ENCODE results near the gene TGDS.
"Not testable (repeated sequence)": the region's sequence is repeated elsewhere in the genome, so short reads cannot be mapped to it uniquely, and the experiment has no call there.

The TGDS gene, protein sequence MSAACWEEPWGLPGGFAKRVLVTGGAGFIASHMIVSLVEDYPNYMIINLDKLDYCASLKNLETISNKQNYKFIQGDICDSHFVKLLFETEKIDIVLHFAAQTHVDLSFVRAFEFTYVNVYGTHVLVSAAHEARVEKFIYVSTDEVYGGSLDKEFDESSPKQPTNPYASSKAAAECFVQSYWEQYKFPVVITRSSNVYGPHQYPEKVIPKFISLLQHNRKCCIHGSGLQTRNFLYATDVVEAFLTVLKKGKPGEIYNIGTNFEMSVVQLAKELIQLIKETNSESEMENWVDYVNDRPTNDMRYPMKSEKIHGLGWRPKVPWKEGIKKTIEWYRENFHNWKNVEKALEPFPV

DNA sequence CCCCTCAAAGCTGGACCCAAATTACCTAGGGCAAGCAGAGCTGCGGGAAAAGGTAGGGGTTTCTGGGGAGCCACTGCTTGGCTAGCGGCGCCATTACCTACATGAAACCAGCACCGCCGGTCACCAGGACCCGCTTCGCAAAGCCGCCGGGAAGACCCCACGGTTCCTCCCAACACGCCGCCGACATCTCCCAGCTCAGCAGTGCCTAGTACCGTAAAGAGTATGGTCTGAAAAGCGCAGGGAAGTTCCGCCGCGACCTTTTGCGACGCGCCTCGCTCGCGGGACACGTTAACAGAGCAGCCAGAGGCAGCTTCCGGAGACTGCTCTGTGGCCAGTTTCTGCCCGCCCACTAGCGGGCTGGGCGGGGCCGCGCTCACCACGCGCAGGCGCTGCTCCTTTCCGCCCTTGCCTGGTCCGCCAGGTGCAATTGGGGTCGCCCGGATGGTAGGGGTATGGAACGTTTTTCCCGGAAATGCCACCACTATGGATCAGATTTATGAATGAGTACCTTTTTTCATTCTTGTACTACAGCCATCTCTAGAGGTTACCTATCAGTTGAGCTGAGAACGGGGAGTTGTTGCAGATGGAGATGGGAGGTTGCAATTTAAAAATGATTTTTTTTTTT lies at the start of gene TGDS:
TSS of gene TGDS (minus strand) at position 203 of the 625 bp plus-strand sequence. CDS start at position 187, 16 bp downstream.
- peak; percentile 89 for DNase-seq (ENCODE audit: low read depth)

DNA sequence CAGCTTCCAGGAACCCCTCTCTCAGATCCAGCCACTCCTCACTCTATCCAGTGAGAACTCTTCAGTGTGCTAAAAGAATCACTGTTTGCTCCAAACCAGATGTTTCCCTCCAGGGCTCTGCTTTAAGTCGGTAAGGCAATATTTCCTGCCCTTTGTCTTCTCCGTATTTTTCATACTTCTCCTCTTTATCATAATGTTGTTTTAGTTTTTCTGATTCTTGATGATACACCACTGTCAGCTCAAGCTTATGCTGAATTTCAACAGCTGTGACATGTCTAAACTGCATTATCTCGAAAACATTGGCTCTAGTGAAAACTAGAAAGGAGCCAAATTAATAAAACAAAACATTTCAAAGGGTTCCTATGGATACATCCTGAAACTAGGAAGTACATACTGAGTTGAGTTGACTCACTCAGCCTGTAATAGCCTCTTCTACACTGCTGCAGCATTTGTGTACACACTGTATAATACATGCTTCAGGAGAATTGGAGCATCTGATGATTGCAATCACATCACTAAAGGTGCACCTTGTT lies 45.5 kb upstream of the TGDS start:
- peak; percentile 72 for DNase-seq (ENCODE audit: low read depth)

- no peak for DNase-seq (ENCODE audit: low read depth)
These were observed 44.8 kb upstream of the TGDS start for GRCh38 chr13:94640721-94641120.

DNA sequence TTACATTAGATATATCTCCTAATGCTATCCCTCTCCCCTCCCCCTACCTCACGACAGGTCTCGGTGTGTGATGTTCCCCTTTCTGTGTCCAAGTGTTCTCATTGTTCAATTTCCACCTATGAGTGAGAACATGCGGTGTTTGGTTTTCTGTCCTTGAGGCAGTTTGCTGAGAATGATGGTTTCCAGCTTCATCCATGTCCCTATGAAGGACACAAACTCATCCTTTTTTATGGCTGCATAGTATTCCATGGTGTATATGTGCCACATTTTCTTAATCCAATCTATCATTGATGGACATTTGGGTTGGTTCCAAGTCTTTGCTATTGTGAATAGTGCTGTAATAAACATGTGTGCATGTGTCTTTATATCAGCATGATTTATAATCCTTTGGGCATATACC lies 41.7 kb upstream of the TGDS start:
- DNase-seq (ENCODE audit: low read depth), result not testable (repeated sequence)

DNA sequence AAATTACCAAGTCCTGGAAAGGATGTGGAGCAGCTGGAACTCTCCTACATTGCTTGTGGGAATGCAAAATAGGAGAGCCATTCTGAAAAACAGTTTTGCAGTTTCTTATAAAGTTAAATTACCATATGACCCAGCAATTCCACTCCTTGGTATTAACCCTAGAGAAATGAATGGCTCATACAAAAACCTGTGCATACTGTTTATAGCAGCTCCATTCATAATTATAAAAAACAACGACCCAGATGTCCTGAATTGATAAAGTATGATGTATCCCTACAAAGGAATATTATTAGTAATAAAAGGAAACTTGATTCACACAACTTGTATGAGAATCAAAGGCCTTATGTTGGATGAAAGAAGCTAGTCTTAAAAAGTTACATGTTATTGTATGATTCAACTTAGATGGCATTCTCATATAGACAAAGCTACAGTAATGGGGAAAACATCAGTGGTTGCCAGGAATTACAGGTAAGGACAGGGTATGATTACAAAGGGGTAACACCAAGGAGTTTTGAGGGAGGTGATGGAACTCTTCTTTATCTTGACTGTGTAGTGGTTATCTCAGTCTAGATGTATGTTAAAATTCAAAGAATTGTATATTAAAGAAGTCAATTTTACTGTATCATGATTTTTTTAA lies 41.1 kb upstream of the TGDS start:
- DNase-seq (ENCODE audit: low read depth), result no peak

GRCh38 chr13:94636096-94636495 lies 40.1 kb upstream of the TGDS start:
- not testable (repeated sequence) for DNase-seq (ENCODE audit: low read depth)

DNA sequence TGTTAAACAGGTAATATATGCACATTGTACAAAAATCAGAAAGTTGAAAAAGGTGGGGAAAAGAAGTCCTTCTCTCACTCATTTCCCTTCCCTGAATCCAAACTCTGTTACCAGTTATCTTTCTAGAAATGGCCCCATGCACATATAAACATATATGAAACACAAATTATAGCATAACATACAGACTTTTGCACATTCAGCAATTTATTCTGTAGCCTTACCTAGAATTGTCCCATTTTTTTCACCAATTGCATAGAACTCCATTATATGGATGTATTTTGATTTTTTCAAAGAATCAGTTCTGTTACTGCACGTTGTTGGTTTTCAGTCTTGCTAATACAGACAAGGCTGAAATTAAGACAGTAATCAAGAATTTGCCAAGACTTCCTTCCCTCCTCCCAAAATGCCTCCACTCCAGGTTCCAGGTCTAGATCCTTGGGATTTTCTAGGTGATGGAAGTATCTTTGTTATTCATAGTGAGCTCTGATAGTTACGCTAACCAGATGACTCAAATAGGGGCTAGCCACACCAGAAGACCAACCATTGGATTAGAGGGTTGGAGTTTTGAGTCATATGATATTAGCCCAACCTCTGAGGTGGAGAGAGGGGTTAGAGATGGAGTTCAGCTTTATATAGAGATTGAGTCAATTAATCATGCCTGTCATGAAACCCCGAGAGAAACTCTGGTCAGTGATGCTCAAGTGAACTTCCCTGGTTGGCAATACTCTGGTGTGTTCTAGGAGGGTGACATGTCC lies 36.5 kb upstream of the TGDS start:
- DNase-seq (ENCODE audit: low read depth), result no peak

DNA sequence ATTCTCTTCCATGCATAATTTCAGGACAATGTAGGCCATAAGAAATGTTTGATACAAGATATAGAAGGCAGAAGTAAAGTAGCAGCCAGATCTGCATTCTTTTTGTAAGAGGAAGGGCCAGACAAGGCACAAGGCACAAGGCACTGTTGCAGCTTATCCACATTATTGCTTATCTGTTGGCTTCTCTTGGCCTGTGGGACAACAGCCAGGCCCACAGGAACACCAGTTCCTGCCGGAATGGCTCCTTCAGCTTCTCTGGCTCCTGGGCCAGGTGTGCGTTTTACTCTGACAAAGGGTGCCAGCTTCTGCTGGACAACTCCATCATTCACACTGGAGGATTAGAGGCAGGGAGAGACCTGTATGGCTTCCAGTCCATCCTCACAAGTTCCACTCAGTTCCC lies 34.9 kb upstream of the TGDS start:
- no peak for DNase-seq (ENCODE audit: low read depth)

DNA sequence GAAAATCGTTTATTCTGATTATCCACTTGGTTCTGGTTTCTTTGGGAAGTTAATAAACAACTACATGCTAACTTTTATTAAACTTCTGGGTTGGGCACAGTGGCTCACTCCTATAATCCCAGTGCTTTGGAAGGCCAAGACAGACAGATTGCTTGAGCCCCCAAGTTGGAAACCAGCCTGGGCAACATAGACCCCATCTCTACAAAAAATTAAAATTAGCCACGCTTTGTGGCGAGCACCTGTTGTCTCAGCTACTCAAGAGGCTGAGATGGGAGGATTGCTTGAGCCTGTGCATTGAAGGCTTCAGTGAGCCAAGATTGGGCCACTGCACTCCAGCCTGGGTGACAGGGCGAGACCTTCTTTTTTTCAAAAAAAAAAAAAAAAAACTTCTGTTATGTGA lies 27.4 kb upstream of the TGDS start:
- no peak for DNase-seq (ENCODE audit: low read depth)

DNA sequence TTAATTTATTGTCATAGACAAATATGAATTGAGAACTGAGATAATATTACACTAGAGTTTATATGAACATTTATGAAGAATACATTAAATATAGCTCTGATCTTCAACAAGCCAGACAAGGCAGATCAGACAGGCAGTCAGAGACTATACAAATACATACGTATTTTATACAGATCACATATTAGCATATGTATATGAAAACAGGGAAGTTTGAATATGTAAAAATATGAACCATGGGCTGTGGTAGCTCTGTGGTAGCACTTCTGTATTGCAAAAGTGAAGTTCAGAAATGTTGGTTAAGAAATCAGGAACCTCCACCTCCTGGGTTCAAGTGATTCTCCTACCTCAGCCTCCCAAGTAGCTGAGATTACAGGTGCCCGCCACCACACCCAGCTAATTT lies 26.4 kb upstream of the TGDS start:
- no peak for DNase-seq (ENCODE audit: low read depth)

DNA sequence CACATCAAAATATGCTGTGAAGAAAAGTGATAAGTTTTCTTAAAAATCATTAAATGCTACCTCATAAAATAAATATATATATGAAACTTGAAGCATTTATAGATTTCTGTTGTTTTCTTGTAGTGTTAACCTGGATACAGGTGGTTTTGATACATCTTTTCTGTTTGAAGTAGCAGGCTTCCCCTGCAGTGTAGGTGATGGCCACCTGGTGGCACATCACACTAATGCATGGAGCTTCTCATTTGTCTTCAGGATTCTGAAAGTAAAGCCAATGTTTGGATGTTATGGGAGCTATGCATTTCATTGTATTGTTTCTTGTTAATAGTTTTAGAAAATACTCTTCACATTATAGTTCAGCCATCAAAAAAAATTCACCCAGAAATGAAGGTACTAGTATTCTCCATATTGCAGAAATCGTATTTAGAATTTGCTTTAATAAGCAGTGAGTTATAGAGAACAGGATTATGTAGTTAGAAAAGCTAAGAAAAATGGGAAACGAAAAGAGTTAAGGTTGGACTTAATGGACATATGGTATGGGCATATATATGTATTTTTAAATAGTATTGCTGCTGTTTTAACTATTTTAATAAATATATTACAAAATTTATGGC lies 24.4 kb upstream of the TGDS start:
- DNase-seq (ENCODE audit: low read depth), result peak; percentile 35

- peak; percentile 21 for DNase-seq (ENCODE audit: low read depth)
These were observed 21.5 kb upstream of the TGDS start for GRCh38 chr13:94617389-94618000.

DNA sequence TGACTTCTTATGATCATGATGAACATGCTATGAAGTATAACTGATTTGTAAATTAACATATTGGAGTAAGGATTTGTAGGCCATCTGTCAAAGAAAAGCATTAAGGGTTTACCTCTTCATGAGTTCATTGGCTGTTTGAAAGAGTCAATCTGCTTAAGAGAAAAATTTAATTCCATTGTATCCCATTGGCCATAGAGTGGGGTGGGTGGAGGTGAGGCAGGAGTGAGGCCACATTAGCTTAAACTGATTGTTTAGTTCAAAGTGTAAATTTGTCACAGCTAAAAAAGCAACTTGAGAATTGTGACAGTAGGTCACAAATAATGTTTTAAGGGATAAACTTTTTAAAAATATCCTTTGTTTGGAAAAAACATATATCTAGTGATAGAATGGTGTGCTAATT lies 17.1 kb upstream of the TGDS start:
- no peak for DNase-seq (ENCODE audit: low read depth)

- no peak for DNase-seq (ENCODE audit: low read depth)
These were observed 16.1 kb upstream of the TGDS start for GRCh38 chr13:94612050-94612449.

GRCh38 chr13:94610475-94610874 lies 14.5 kb upstream of the TGDS start:
- no peak for DNase-seq (ENCODE audit: low read depth)

GRCh38 chr13:94609196-94609595 lies 13.2 kb upstream of the TGDS start:
- DNase-seq (ENCODE audit: low read depth), result no peak

DNA sequence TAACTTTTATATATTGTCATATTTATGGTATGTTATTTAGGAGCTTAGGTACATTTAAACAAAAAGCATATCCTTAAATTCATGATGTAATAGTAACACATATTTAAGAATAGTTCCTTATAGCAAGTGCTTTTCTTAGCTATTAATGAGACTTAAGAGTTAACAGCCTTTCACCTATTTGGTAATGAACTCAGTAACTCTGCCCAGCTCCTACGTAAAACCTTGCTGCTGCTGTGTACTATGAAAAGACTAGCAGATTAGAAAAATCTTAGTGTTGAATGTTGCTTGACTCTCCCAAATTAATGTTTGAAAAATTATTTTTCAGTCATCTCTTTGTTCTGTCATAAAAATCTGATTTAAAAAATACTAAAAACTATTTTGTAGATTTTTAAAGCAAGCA lies 12.6 kb upstream of the TGDS start:
- no peak for DNase-seq (ENCODE audit: low read depth)

- peak; percentile 56 for DNase-seq (ENCODE audit: low read depth)
These were observed 12.0 kb upstream of the TGDS start for GRCh38 chr13:94607939-94608338.

- no peak for DNase-seq (ENCODE audit: low read depth)
These were observed 11.1 kb upstream of the TGDS start for GRCh38 chr13:94607056-94607455.

GRCh38 chr13:94602467-94602866 lies 6.5 kb upstream of the TGDS start:
- DNase-seq (ENCODE audit: low read depth), result no peak

All from amniotic epithelial cell (primary cell).